Osteoblast (primary cell): ENCODE results near the gene PIK3R6. TPM values are rescaled to one million over a fixed set of nuclear protein-coding genes. Genes with fewer than 3 reads are reported as not detected.

Experiments
- DNase-seq: peaks from one replicate; pipeline ENCODE4 v3.0.0; 2011; ENCODE audit warnings: low spot score, mixed read lengths; ENCODE audit not compliant: insufficient read length; ENCODE audit errors: missing footprints
- H2AFZ ChIP-seq: 2 replicates; pipeline ENCODE4 v1.6.0; 2011; ENCODE audit warnings: mild to moderate bottlenecking, low read length
- H3K27ac ChIP-seq: 2 replicates; pipeline ENCODE4 v1.5.1; 2011; ENCODE audit warnings: mild to moderate bottlenecking, low read depth, low read length, moderate library complexity
- H3K27me3 ChIP-seq: 2 replicates; pipeline ENCODE4 v1.6.0; 2012; ENCODE audit warnings: mild to moderate bottlenecking, control low read depth, inconsistent platforms, low read length, moderate library complexity; ENCODE audit not compliant: insufficient read depth
- H3K36me3 ChIP-seq: 2 replicates; pipeline ENCODE4 v1.5.1; 2011; ENCODE audit warnings: mild to moderate bottlenecking, low read length, control low read depth, moderate library complexity; ENCODE audit not compliant: insufficient read depth
- H3K4me1 ChIP-seq: 2 replicates; pipeline ENCODE4 v1.5.1; 2011; ENCODE audit warnings: mild to moderate bottlenecking, low read length, control low read depth, moderate library complexity; ENCODE audit not compliant: insufficient read depth
- H3K4me2 ChIP-seq: 2 replicates; pipeline ENCODE4 v1.6.0; 2011; ENCODE audit warnings: mild to moderate bottlenecking, low read length; ENCODE audit not compliant: insufficient read depth
- H3K4me3 ChIP-seq: fragments of 200-600 bp; sonication (generic); 3 replicates; pipeline ENCODE4 v1.5.1; 2012; ENCODE audit warnings: mild to moderate bottlenecking, low read length, inconsistent platforms; ENCODE audit not compliant: insufficient read depth
- H3K79me2 ChIP-seq: 2 replicates; pipeline ENCODE4 v1.6.0; 2012; ENCODE audit warnings: mild to moderate bottlenecking, low read length, control low read depth, inconsistent platforms; ENCODE audit not compliant: insufficient read depth
- H3K9me3 ChIP-seq: 2 replicates; pipeline ENCODE4 v1.5.1; 2011; ENCODE audit warnings: low read depth, low read length, control low read depth
- H4K20me1 ChIP-seq: 2 replicates; pipeline ENCODE4 v1.6.0; 2012; ENCODE audit warnings: mild to moderate bottlenecking, low read length, control low read depth; ENCODE audit not compliant: insufficient read depth
- CTCF ChIP-seq: IDR thresholded peaks from 2 replicates; pipeline ENCODE4 v1.5.1; 2011; ENCODE audit warnings: mild to moderate bottlenecking, low read depth, low read length, moderate library complexity; ENCODE audit errors: extremely low read depth
- total RNA-seq: library from RNA; depleted of rRNA; stranded (reverse); fragments of >200 nt; gene quantifications from 2 replicates; pipeline ENCODE4 v1.2.3, GENCODE V29; 2012

PIK3R6 gene
- total RNA-seq, 1 donor: not detected

GRCh38 chr17:8776248-8776647 lies 91.2 kb downstream of the PIK3R6 start:
- peaks cover 8% of the 10 kb centered on the region for H3K27me3 ChIP-seq
- H3K4me2 ChIP-seq: no peak overlapping the region
- H3K36me3 ChIP-seq: no peaks in the 10 kb centered on the region
- H4K20me1 ChIP-seq: no peaks in the 10 kb centered on the region
- H3K27ac ChIP-seq: no peak overlapping the region
- H3K4me3 ChIP-seq: no peak overlapping the region
- DNase-seq: peak; percentile 41
- H2AFZ ChIP-seq: no peak overlapping the region
- H3K4me1 ChIP-seq: no peaks in the 10 kb centered on the region
- H3K9me3 ChIP-seq: no peaks in the 10 kb centered on the region
- H3K79me2 ChIP-seq: no peaks in the 10 kb centered on the region
- no peak for TF ChIP-seq CTCF

- H3K27ac ChIP-seq: no peak overlapping the region
- no peaks in the 10 kb centered on the region for H4K20me1 ChIP-seq
- H3K36me3 ChIP-seq: no peaks in the 10 kb centered on the region
- no peak for TF ChIP-seq CTCF
- DNase-seq: no peak
- no peaks in the 10 kb centered on the region for H3K4me1 ChIP-seq
- H3K4me2 ChIP-seq: no peak overlapping the region
- H3K9me3 ChIP-seq: no peaks in the 10 kb centered on the region
- no peaks in the 10 kb centered on the region for H3K79me2 ChIP-seq
- peaks cover 18% of the 10 kb centered on the region for H3K27me3 ChIP-seq
- peak overlapping the region; percentile 51 for H2AFZ ChIP-seq
- no peak overlapping the region for H3K4me3 ChIP-seq
Observed at GRCh38 chr17:8766731-8767130, 100.7 kb downstream of the PIK3R6 start.

- DNase-seq: no peak
- H3K27me3 ChIP-seq: peaks cover 25% of the 10 kb centered on the region
- H3K36me3 ChIP-seq: no peaks in the 10 kb centered on the region
- TF ChIP-seq CTCF: no peak
- H3K4me1 ChIP-seq: no peaks in the 10 kb centered on the region
- H3K4me2 ChIP-seq: no peak overlapping the region
- H4K20me1 ChIP-seq: no peaks in the 10 kb centered on the region
- no peaks in the 10 kb centered on the region for H3K9me3 ChIP-seq
- no peak overlapping the region for H3K27ac ChIP-seq
- H3K79me2 ChIP-seq: no peaks in the 10 kb centered on the region
- H3K4me3 ChIP-seq: no peak overlapping the region
- H2AFZ ChIP-seq: no peak overlapping the region
Observed at GRCh38 chr17:8762012-8762411, 105.5 kb downstream of the PIK3R6 start.

GRCh38 chr17:8758137-8758596 lies 109.3 kb downstream of the PIK3R6 start, which contains the start of gene SPDYE4:
TSS of gene SPDYE4 (minus strand) at chr17:8758546. CDS start at chr17:8758382, 164 bp downstream.
- H3K4me3 ChIP-seq: no peak within 1 kb of the TSS
- no peak within 1 kb of the TSS for H3K4me2 ChIP-seq
- no peaks in the 10 kb centered on the region for H3K4me1 ChIP-seq
- no peak for TF ChIP-seq CTCF
- peaks cover 27% of the 10 kb centered on the region for H3K27me3 ChIP-seq
- DNase-seq: no peak
- H3K27ac ChIP-seq: no peak within 1 kb of the TSS
- no peak within 1 kb of the TSS for H2AFZ ChIP-seq
- no peaks in the 10 kb centered on the region for H3K36me3 ChIP-seq
- H3K79me2 ChIP-seq: no peaks in the 10 kb centered on the region
- H3K9me3 ChIP-seq: no peaks in the 10 kb centered on the region
- no peaks in the 10 kb centered on the region for H4K20me1 ChIP-seq
